HepG2 (cell line): ENCODE measurements around the gene ACTN2. TPM values are rescaled to one million over a fixed set of nuclear protein-coding genes. Genes with fewer than 3 reads are reported as not detected.

Source experiments
- ATAC-seq: fragments of 200-7000 bp; cut with Tn5 transposase; 3 replicates; pipeline ENCODE4 v1.9.1; 2020; ENCODE audit warnings: mild to moderate bottlenecking, moderate library complexity
- BruUV-seq: library from RNA; stranded (reverse); fragments of 400-500 nt; replicated peaks from 2 replicates; lab custom pipeline; 2021; lab: Mats Ljungman, UMichigan
- CTCF ChIA-PET: fragments of 300-600 bp; formaldehyde crosslinking; extraction: SDS; loops from one replicate; lab custom pipeline; 2021; ENCODE audit warnings: low total read pairs, inconsistent platforms, low intra/inter-chr PET ratio; lab: Yijun Ruan, JAX
- POLR2A ChIA-PET: fragments of 350-600 bp; sonication (Branson Sonifier 250); formaldehyde crosslinking; loops from one replicate; lab custom pipeline; 2020; ENCODE audit warnings: antibody characterized with exemption, inconsistent platforms; lab: Yijun Ruan, JAX
- DNase-seq: peaks from one replicate; pipeline ENCODE4 v3.0.0-alpha.2; 2015; ENCODE audit warnings: low spot score
- FAIRE-seq: peaks from 3 replicates; lab custom pipeline; 2011; peaks lifted over from hg19 to GRCh38; lab: Jason Lieb, UNC
- H2AFZ ChIP-seq: one replicate; pipeline ENCODE4 v1.6.1; 2011; ENCODE audit warnings: low read length, inconsistent platforms
- H3K27ac ChIP-seq: fragments of 300-600 bp; 3 replicates; pipeline ENCODE4 v1.8.0; 2011; ENCODE audit warnings: mixed run types, mild to moderate bottlenecking, mixed read lengths, low read length, inconsistent platforms; ENCODE audit not compliant: insufficient read depth; ENCODE audit errors: extremely low read length
- H3K27me3 ChIP-seq, 2 experiments: fragments of 200-600 bp in 1 of 2; 2 replicates in 1 of 2; 3 replicates in 1 of 2; pipeline versions ENCODE4 v1.6.0 to v1.8.0; 2011; ENCODE audit warnings: low read length in 2 of 2, mild to moderate bottlenecking in 2 of 2, moderate library complexity in 2 of 2, inconsistent platforms in 1 of 2; ENCODE audit not compliant: insufficient read depth in 2 of 2, control insufficient read depth in 1 of 2
- H3K36me3 ChIP-seq, 2 experiments: fragments of 200-600 bp in 1 of 2; replicated peaks in 1 of 2; 2 replicates in 1 of 2; 3 replicates in 1 of 2; pipeline versions ENCODE4 v1.5.1 to v1.8.0; 2011; ENCODE audit warnings: low read length in 2 of 2, inconsistent platforms in 1 of 2; ENCODE audit not compliant: insufficient read depth in 2 of 2, control insufficient read depth in 1 of 2
- H3K4me1 ChIP-seq: 2 replicates; pipeline ENCODE4 v1.5.1; 2012; ENCODE audit warnings: low read length, inconsistent platforms; ENCODE audit not compliant: insufficient read depth
- H3K4me2 ChIP-seq: 2 replicates; pipeline ENCODE4 v1.6.0; 2011; ENCODE audit warnings: low read depth, low read length, inconsistent platforms
- H3K4me3 ChIP-seq, 3 experiments: fragments of 200-600 bp in 1 of 3; sonication (generic), shearing (Covaris generic) in 1 of 3; replicated peaks in 1 of 3; 2 replicates each; pipeline ENCODE4 v1.5.1; 2011 to 2016; ENCODE audit warnings: low read length in 3 of 3, inconsistent platforms in 2 of 3, low read depth in 2 of 3, mild to moderate bottlenecking in 2 of 3, control low read depth in 1 of 3, mixed read lengths in 1 of 3; ENCODE audit not compliant: insufficient read depth in 1 of 3
- H3K79me2 ChIP-seq: one replicate; pipeline ENCODE4 v1.6.1; 2011; ENCODE audit warnings: low read length, inconsistent platforms; ENCODE audit not compliant: insufficient read depth
- H3K9ac ChIP-seq: 2 replicates; pipeline ENCODE4 v1.6.0; 2011; ENCODE audit warnings: mild to moderate bottlenecking, low read depth, low read length, inconsistent platforms; ENCODE audit not compliant: insufficient read depth
- H3K9me3 ChIP-seq: 2 replicates; pipeline ENCODE4 v1.5.1; 2012; ENCODE audit warnings: mild to moderate bottlenecking, low read length
- H4K20me1 ChIP-seq: 2 replicates; pipeline ENCODE4 v1.6.0; 2011; ENCODE audit warnings: inconsistent platforms, mild to moderate bottlenecking, low read length, moderate library complexity; ENCODE audit not compliant: insufficient read depth
- CHD4 ChIP-seq: fragments of 200-600 bp; sonication (generic); IDR thresholded peaks from 2 replicates; pipeline ENCODE4 v1.7.0; 2017; ENCODE audit warnings: mild to moderate bottlenecking, low read length, borderline replicate concordance
- FOSL2 ChIP-seq: sonication (generic); formaldehyde crosslinking; IDR thresholded peaks from 2 replicates; pipeline ENCODE4 v1.4.0; 2020; ENCODE audit warnings: missing genetic modification reagents
- HMG20B ChIP-seq: conservative IDR thresholded peaks from 2 replicates; pipeline ENCODE4 v1.6.1; 2016; ENCODE audit warnings: missing genetic modification reagents, missing compliant biosample characterization
- KDM3A ChIP-seq: IDR thresholded peaks from 2 replicates; pipeline ENCODE4 v1.6.1; 2018; ENCODE audit warnings: low read depth, missing compliant biosample characterization
- PAWR ChIP-seq: sonication (generic); formaldehyde crosslinking; IDR thresholded peaks from 2 replicates; pipeline ENCODE4 v1.4.0; 2020; ENCODE audit warnings: missing genetic modification reagents, mild to moderate bottlenecking, borderline replicate concordance
- PHF21A ChIP-seq: sonication (generic); formaldehyde crosslinking; IDR thresholded peaks from 2 replicates; pipeline ENCODE4 v1.5.0; 2020; ENCODE audit warnings: mild to moderate bottlenecking, missing genetic modification reagents
- RBAK ChIP-seq: sonication (generic); formaldehyde crosslinking; IDR thresholded peaks from 2 replicates; pipeline ENCODE4 v1.5.1; 2020; ENCODE audit warnings: mild to moderate bottlenecking, missing genetic modification reagents
- SP2 ChIP-seq: sonication (generic); formaldehyde crosslinking; IDR thresholded peaks from 2 replicates; pipeline ENCODE4 v1.5.1; 2020; ENCODE audit warnings: mild to moderate bottlenecking, missing genetic modification reagents
- TRIM22 ChIP-seq: fragments of 450-650 bp; IDR thresholded peaks from 2 replicates; pipeline ENCODE4 v1.6.1; 2017
- WIZ ChIP-seq: sonication (generic); formaldehyde crosslinking; IDR thresholded peaks from 2 replicates; pipeline ENCODE4 v1.5.1; 2020; ENCODE audit warnings: mild to moderate bottlenecking, missing genetic modification reagents
- ZBED4 ChIP-seq: sonication (generic); formaldehyde crosslinking; IDR thresholded peaks from 2 replicates; pipeline ENCODE4 v1.4.0; 2020; ENCODE audit warnings: missing genetic modification reagents, borderline replicate concordance
- ZFP36 ChIP-seq: fragments of 150-350 bp; IDR thresholded peaks from 2 replicates; pipeline ENCODE4 v1.6.1; 2018; ENCODE audit warnings: borderline replicate concordance, low read length, low read depth; ENCODE audit not compliant: partially characterized antibody
- ZNF260 ChIP-seq: sonication (generic); formaldehyde crosslinking; IDR thresholded peaks from 2 replicates; pipeline ENCODE4 v1.4.0; 2020; ENCODE audit warnings: missing genetic modification reagents, low read depth, mild to moderate bottlenecking, borderline replicate concordance
- ZNF362 ChIP-seq: sonication (generic); formaldehyde crosslinking; IDR thresholded peaks from 2 replicates; pipeline ENCODE4 v1.4.0; 2020; ENCODE audit warnings: missing genetic modification reagents, mild to moderate bottlenecking, borderline replicate concordance
- ZNF619 ChIP-seq: sonication (generic); formaldehyde crosslinking; IDR thresholded peaks from 2 replicates; pipeline ENCODE4 v1.4.0; 2020; ENCODE audit warnings: mild to moderate bottlenecking, missing genetic modification reagents
- ZNF780A ChIP-seq: sonication (generic); formaldehyde crosslinking; IDR thresholded peaks from 2 replicates; pipeline ENCODE4 v1.8.0; 2022; ENCODE audit warnings: mild to moderate bottlenecking, missing genetic modification reagents, moderate library complexity
- ZSCAN12 ChIP-seq: sonication (generic); formaldehyde crosslinking; IDR thresholded peaks from 2 replicates; pipeline ENCODE4 v1.9.0; 2021; ENCODE audit warnings: mild to moderate bottlenecking, missing genetic modification reagents
- WGBS: methylation state at CpG from one replicate; pipeline ENCODE4 v1.1.6; 2017; ENCODE audit warnings: low lambda C conversion rate; 5-methylcytosine and 5-hydroxymethylcytosine counted together
- in situ Hi-C: cut with HindIII; loops from 2 replicates; pipeline ENCODE4 v1.10.0; 2017; ENCODE audit warnings: low pct_unique_long_range_greater_than_20kb; ENCODE audit not compliant: extremely low pct_ligation_motif_present
- intact Hi-C: fragments of 100-400 bp; cut with micrococcal nuclease; formaldehyde crosslinking; loops from one replicate; pipeline ENCODE4 v1.10.0; 2022; ENCODE audit not compliant: unreplicated experiment
- polyA plus RNA-seq, 8 experiments: library from polyadenylated mRNA; depleted of rRNA in 3 of 8; stranded (reverse) in 7 of 8; unstranded in 1 of 8; fragments of >200 nt; fragmentation: Illumina TruSeq in 4 of 8; extraction: Trizol in 4 of 8; gene quantifications; 2 replicates each; pipeline versions ENCODE4 v1.2.1 to v1.2.3, GENCODE V29; 2011 to 2016; ENCODE audit warnings: low read depth in 4 of 8, missing spikeins in 1 of 8, mixed read lengths in 1 of 8; ENCODE audit not compliant: insufficient read depth in 1 of 8
- total RNA-seq, 5 experiments: library from RNA; depleted of rRNA; stranded (reverse); fragments of >200 nt; fragmentation: Illumina TruSeq; extraction: Trizol; gene quantifications; 2 replicates each; pipeline ENCODE4 v1.2.3, GENCODE V29; 2016; ENCODE audit warnings: low read depth in 1 of 5

The ACTN2 gene
- total and polyA plus RNA-seq, 2 of the 13 experiments (the other 11 are each of a cell fraction or from before 2014, with no cell fraction given): 0.04 to 0.13 TPM

GRCh38 chr1:236728752-236729151 is 42.5 kb downstream of the ACTN2 start (continued):
- TF ChIP-seq FOSL2: no peak
- TF ChIP-seq ZNF260 (CRISPR knock-in tag): no peak

GRCh38 chr1:236733653-236734052 is 47.4 kb downstream of the ACTN2 start:
- FAIRE-seq: no peak
- 18% methylated on average over 3 of the region's 3 CpGs for WGBS
- TF ChIP-seq PAWR (CRISPR knock-in tag) (no peak), ZBED4 (CRISPR knock-in tag) (no peak), ZNF619 (no peak), WIZ (CRISPR knock-in tag) (no peak), SP2 (no peak), RBAK (CRISPR knock-in tag) (no peak), ZNF362 (CRISPR knock-in tag) (no peak), ZNF780A (CRISPR knock-in tag) (no peak), PHF21A (CRISPR knock-in tag) (no peak), ZFP36 (no peak), TRIM22 (no peak), HMG20B (no peak), CHD4 (no peak), ZSCAN12 (CRISPR knock-in tag) (no peak), KDM3A (no peak)

More at GRCh38 chr1:236733653-236734052, 47.4 kb downstream of the ACTN2 start:
- no peaks in the 10 kb centered on the region for H3K36me3 ChIP-seq
- POLR2A ChIA-PET: no interaction called here
- ATAC-seq (no peak), DNase-seq (no peak)
- H3K79me2 ChIP-seq: no peaks in the 10 kb centered on the region
- no peaks in the 10 kb centered on the region for H4K20me1 ChIP-seq
- H3K27me3 ChIP-seq: peaks cover 0 to 28% of the 10 kb centered on the region in 2 experiments; a peak in 3 of 5 replicates
- intact Hi-C loops: no loop called here
- in situ Hi-C loops: no loop called here
- H3K9me3 ChIP-seq: no peaks in the 10 kb centered on the region
- H3K27ac ChIP-seq: no peak overlapping the region
- no peak overlapping the region for H2AFZ ChIP-seq
- CTCF ChIA-PET: no interaction called here
- no peak overlapping the region for H3K4me3 ChIP-seq
- H3K9ac ChIP-seq: no peak overlapping the region
- no peak overlapping the region for H3K4me2 ChIP-seq
- H3K4me1 ChIP-seq: no peaks in the 10 kb centered on the region
- BruUV-seq: no TSS peak
